ENCODE data around the gene GPC5. TPM values are rescaled to one million over a fixed set of nuclear protein-coding genes. Genes with fewer than 3 reads are reported as not detected.

The GPC5 gene
- total and polyA plus RNA-seq, 7 donors: 0.23 TPM; not detected in 6

- H3K9me3 ChIP-seq: no peaks in the 10 kb centered on the region
- no peak for ATAC-seq
- DNase-seq: no peak
- WGBS, 3 donors: 88 to 99% (median 91%) methylated on average over 2 of the region's 2 CpGs
- no peaks in the 10 kb centered on the region for H3K27me3 ChIP-seq (ENCODE audit: insufficient read depth in 3 of 3, low read length in 2 of 3)
- TF ChIP-seq, protein P1, sequence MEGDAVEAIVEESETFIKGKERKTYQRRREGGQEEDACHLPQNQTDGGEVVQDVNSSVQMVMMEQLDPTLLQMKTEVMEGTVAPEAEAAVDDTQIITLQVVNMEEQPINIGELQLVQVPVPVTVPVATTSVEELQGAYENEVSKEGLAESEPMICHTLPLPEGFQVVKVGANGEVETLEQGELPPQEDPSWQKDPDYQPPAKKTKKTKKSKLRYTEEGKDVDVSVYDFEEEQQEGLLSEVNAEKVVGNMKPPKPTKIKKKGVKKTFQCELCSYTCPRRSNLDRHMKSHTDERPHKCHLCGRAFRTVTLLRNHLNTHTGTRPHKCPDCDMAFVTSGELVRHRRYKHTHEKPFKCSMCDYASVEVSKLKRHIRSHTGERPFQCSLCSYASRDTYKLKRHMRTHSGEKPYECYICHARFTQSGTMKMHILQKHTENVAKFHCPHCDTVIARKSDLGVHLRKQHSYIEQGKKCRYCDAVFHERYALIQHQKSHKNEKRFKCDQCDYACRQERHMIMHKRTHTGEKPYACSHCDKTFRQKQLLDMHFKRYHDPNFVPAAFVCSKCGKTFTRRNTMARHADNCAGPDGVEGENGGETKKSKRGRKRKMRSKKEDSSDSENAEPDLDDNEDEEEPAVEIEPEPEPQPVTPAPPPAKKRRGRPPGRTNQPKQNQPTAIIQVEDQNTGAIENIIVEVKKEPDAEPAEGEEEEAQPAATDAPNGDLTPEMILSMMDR (IDR thresholded peaks at IDR 0.05): no peak
- H3K4me3 ChIP-seq: no peak overlapping the region
- no peaks in the 10 kb centered on the region for H3K36me3 ChIP-seq (ENCODE audit: insufficient read depth in 1 of 2, low read depth in 1 of 2)
- H3K27ac ChIP-seq: no peak overlapping the region
- no peaks in the 10 kb centered on the region for H3K4me1 ChIP-seq
- intact Hi-C loops (cut with DNase I): no loop called here
Observed at GRCh38 chr13:92717857-92718256, 1319.4 kb downstream of the GPC5 start.

- Histone ChIP-seq H3K4me3 (no peak overlapping the region), H3K36me3 (ENCODE audit: insufficient read depth in 1 of 2, low read depth in 1 of 2) (no peaks in the 10 kb centered on the region), H3K27me3 (ENCODE audit: insufficient read depth in 3 of 3, low read length in 2 of 3) (no peaks in the 10 kb centered on the region), H3K4me1 (no peaks in the 10 kb centered on the region), H3K9me3 (no peaks in the 10 kb centered on the region), H3K27ac (no peak overlapping the region)
- ATAC-seq (no peak), DNase-seq (no peak)
- TF ChIP-seq, protein P1 (IDR thresholded peaks at IDR 0.05): no peak
- intact Hi-C loops (cut with DNase I): no loop called here
Observed at GRCh38 chr13:92719868-92720267, 1321.4 kb downstream of the GPC5 start.

- DNase-seq (no peak), ATAC-seq (no peak)
- H3K9me3 ChIP-seq: no peaks in the 10 kb centered on the region
- intact Hi-C loops (cut with DNase I): no loop called here
- H3K27me3 ChIP-seq (ENCODE audit: insufficient read depth in 3 of 3, low read length in 2 of 3): no peaks in the 10 kb centered on the region
- no peak overlapping the region for H3K4me3 ChIP-seq
- TF ChIP-seq, protein P1 (IDR thresholded peaks at IDR 0.05): no peak
- no peaks in the 10 kb centered on the region for H3K36me3 ChIP-seq (ENCODE audit: insufficient read depth in 1 of 2, low read depth in 1 of 2)
- no peak overlapping the region for H3K27ac ChIP-seq
- H3K4me1 ChIP-seq: no peaks in the 10 kb centered on the region
Observed at GRCh38 chr13:92721620-92722019, 1323.2 kb downstream of the GPC5 start.

GRCh38 chr13:92727118-92727517, 1328.7 kb downstream of the GPC5 start:
- ATAC-seq (no peak), DNase-seq (no peak)
- Histone ChIP-seq H3K9me3 (no peaks in the 10 kb centered on the region), H3K27ac (no peak overlapping the region), H3K4me1 (no peaks in the 10 kb centered on the region), H3K36me3 (ENCODE audit: insufficient read depth in 1 of 2, low read depth in 1 of 2) (no peaks in the 10 kb centered on the region), H3K4me3 (no peak overlapping the region), H3K27me3 (ENCODE audit: insufficient read depth in 3 of 3, low read length in 2 of 3) (no peaks in the 10 kb centered on the region)
- intact Hi-C loops (cut with DNase I): no loop called here
- 87 to 89% (median 88%) methylated on average over 3 of the region's 3 CpGs for whole genome bisulfite sequencing, 3 donors
- TF ChIP-seq, protein P1 (IDR thresholded peaks at IDR 0.05): no peak

DNA sequence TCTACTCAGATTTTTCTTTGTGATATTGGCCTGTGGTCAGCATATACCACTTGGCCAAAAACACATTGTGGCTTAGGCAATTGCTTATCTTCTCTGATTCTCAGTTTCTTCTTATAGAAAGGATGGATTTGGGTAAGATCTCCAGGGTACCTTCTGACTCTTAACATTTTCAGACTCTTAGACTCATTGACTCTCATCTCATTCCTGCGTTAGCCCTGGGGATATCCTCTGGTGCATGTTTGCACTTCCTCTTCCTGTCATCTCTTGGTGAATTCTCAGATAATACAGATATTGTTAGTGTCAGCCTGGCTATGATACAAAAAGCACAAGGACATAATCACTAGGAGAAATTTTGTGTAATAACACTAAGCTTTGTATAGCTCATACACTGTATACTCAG, 1335.6 kb downstream of the GPC5 start:
- Histone ChIP-seq H3K4me3 (no peak overlapping the region), H3K27ac (no peak overlapping the region), H3K4me1 (no peaks in the 10 kb centered on the region), H3K36me3 (ENCODE audit: insufficient read depth in 1 of 2, low read depth in 1 of 2) (no peaks in the 10 kb centered on the region), H3K27me3 (ENCODE audit: insufficient read depth in 3 of 3, low read length in 2 of 3) (no peaks in the 10 kb centered on the region), H3K9me3 (no peaks in the 10 kb centered on the region)
- TF ChIP-seq, protein P1 (IDR thresholded peaks at IDR 0.05): no peak
- intact Hi-C loops (cut with DNase I): no loop called here
- DNase-seq (no peak), ATAC-seq (no peak)
- WGBS, 3 donors: 53 to 64% (median 61%) methylated on average over 1 of the region's 1 CpG
